ENCODE measurements around the gene PGBD5. TPM values are rescaled to one million over a fixed set of nuclear protein-coding genes. Genes with fewer than 3 reads are reported as not detected.

The PGBD5 gene
- polyA plus RNA-seq, 12 donors = 6.5 to 35.3 (median 16.5) TPM; not detected in 1

- no peak for DNase-seq
Observed at GRCh38 chr1:230326971-230327891, 98.9 kb downstream of the PGBD5 start.

DNA sequence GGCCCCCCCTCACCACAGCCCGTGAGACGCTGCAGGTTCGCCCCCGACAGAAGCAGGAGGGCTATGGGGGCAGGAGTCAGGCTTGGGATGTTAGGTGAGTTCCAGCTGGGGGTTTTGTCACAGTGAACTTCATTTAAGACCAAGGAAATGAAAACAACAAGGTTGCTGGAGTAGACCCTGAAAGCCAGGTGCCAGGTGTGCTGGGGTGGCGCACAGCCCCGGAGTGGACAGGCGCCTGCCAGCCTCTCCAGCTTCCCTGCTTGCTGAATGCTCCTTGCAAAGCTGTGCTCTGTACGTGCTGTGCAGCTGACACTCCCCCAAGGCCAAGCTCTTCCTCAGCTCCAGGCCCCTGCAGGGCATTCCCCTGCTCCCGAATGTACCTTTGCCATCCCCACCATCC lies 102.4 kb downstream of the PGBD5 start:
- no peak for DNase-seq

DNA sequence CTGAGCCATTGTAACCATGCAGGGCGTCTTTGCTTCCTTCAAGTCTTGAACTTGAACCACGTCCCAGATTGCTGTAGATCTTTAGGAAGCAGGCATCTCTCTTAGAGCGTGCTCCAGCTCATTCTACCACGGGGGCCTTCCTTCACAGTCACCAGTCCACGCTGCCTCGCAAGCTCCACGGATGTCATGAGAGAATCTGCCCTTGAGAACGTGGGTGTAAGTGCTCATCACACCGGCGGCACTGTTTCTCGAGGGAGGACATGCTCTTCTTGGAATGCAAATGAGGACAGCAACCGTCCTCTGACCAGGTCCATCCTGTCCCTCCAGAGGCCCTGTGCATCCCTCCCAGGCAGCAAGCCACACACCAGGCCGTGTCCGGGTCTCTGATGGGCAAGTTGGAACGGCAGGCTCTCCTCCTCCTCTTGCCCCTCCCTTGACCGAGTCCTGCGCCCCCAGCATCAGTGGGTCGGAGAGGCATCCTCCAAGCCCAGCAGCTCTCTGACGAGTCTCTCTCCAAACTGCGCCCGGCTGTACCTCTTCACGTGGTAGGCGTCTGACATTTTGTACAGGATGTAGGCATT lies 103.1 kb downstream of the PGBD5 start:
- no peak for DNase-seq

GRCh38 chr1:230322421-230322756 lies 103.7 kb downstream of the PGBD5 start:
- no peak for DNase-seq

- DNase-seq = no peak
Observed at GRCh38 chr1:230321741-230322420, 104.3 kb downstream of the PGBD5 start.

DNA sequence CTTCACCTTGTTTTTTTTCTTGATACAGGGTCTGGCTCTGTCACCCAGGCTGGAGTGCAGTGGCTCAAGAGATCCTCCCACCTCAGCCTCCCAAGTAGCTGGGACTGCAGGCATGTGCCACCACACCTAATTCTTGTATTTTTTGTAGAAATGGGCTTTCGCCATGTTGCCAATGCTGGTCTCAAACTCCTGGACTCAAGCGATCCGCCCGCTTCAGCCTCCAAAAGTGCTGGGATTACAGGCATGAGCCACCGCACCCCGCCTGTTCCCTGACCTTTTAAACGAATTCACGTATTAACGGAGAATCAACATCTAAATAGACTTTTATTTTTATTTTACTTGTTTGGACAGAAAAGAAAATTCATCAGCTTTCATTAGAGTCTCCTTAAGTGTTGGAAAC lies 104.8 kb downstream of the PGBD5 start:
- DNase-seq = no peak

GRCh38 chr1:230320804-230321203 lies 105.3 kb downstream of the PGBD5 start:
- DNase-seq = no peak

- no peak for DNase-seq
Observed at GRCh38 chr1:230319014-230319747, 107.0 kb downstream of the PGBD5 start.

- DNase-seq = no peak
Observed at GRCh38 chr1:230317823-230318819, 108.0 kb downstream of the PGBD5 start.

DNA sequence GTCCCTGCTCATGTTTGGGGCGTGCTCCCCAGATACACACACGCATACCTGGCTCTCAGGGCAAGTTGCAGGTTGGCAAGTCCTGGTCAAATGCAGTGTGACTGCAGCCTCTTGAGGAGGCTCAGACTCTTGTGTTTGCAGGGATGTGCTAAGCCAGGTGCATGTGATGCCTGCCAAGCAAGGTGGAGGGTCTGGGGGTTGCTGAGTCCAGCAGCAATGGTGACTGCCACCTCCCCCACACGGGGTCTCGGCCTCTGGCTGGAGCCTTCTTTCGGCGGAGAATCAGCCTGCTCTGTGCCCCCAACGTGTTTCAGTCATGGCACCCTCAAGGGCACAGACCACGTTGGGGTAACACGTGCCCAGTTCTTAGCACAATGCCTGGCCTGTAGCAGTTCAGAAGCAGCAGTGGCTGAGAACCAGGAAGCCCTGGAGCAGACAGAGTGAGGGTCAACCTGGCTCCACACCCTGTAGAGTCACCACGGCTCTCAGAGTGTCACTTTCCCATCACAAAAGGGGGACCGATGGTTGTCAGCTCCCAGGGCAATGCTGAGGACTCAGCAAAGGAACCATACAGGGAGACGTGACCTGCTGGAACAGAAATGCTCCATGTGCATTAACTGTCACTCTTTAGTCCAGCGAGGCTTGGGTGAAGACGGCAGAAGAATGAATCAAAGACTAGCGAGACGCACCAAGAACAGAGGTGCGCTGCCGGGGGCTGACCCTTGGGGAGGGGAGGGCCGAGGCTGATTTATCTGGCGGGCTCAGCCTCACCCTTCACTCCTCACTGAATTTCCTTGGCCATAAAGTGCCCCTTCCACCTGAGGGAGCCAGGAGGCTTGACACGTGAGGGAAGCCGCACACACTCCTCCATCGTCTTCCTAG lies 109.0 kb downstream of the PGBD5 start:
- no peak for DNase-seq

DNA sequence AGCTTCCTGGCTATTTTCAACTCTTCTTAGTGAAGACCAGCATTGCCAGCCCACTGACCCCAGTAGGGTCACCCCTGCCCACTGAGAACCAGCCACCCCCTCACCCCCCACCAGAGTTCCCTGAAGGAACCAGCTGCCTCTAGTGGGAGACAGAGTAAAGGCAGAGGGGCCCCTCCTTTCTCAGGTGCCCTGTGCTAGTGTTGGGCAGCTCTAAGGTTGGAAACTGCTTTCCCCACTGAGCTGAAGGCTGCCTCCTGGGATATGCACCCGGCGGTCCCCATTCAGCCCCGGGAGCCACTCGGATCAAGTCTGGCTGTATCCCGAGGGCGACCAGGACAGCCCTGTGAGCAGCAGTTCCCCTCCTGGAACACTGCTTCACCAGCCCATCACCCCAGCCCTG lies 111.0 kb downstream of the PGBD5 start:
- no peak for DNase-seq

GRCh38 chr1:230314142-230314470 lies 112.0 kb downstream of the PGBD5 start:
- no peak for DNase-seq

DNA sequence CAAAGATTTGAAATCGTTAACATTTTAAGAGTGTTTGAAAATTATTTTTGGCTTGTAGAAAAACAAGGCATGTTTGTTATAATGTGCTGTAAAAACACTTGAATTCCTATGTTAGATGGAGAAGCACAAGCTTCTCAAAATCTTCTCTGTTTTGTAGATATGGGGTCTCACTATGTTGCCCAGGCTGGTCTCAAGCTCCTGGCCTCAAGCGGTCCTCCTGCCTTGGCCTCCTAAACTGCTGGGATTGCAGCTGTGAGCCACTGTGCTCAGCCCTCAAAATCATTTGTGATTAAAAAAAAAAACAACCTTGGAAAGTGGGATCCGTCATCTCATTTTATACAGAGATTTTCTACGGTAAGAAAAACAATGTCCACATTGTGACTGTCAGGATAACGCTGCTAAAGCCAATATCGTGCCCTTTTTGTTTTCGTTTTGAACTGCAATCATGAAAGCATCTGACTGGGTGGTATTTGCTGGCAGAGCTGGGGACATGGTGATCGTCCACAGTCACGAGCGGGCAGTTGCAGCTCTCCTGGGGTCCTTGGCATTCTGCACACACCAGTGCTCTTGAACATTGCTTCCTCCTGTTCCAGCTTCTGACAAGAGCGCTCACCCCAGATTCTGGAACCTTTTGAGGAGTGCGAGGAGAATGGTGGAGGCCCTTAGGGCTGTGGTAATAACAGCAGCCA lies 112.5 kb downstream of the PGBD5 start:
- no peak for DNase-seq

- DNase-seq = no peak
Observed at GRCh38 chr1:230312676-230313075, 113.5 kb downstream of the PGBD5 start.

DNA sequence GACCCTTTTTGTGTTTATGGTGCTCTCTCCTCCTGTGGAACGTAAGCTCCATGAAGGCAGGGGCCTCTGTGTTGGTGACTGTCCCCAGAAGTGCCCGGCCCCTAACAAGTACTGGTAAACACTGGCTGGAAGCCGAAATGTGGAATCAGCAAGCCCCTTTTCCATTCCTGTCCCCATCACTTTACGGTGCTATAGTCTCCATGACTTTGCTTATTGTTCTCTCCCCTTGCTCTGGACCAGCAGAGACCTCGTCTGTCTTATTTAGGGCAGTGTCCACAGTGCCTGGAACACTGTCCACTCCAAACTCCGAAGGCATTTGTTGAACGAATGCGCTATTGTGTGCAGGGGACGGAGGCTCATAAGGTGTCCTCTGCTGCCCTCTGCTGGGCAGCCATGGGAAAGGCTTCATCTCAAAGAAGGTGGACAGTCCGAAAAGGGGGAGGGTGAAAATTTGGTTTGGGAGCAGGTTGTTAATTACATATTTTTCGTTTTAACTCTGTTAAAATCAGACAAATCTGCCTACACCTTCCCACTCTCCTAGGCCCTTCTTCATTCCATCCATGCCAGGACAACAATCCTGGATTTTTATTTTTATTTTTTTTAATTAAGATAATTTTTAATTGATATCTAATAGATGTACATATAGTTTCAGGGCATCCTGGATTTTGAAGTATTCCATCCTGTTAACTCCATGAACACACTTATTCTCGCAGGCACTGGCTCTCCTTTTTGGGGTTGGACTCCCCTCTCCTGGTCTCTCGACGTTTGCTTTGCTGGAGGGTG lies 115.6 kb downstream of the PGBD5 start:
- DNase-seq = peak; percentile 83

- DNase-seq = no peak
Observed at GRCh38 chr1:230309646-230310177, 116.4 kb downstream of the PGBD5 start.

GRCh38 chr1:230308821-230309220 lies 117.3 kb downstream of the PGBD5 start:
- DNase-seq = no peak

GRCh38 chr1:230308039-230308438 lies 118.1 kb downstream of the PGBD5 start:
- no peak for DNase-seq

All from muscle of arm (tissue), 12 donors.